T47D (cell line): ENCODE data around the gene DSCAM.
A peak's percentile ranks its signal among the peaks of the same experiment; 100 is the strongest.

Experiments used
- DNase-seq, 2 experiments: peaks; one replicate each; pipeline versions ENCODE4 v3.0.0 to v3.0.0-alpha.2; 2011 to 2012; ENCODE audit warnings: low read depth in 1 of 2, low spot score in 1 of 2
- JUND ChIP-seq: IDR thresholded peaks from 2 replicates; pipeline ENCODE4 v1.6.1; 2012; ENCODE audit warnings: low read depth
- in situ Hi-C: cut with HindIII; loops from 2 replicates; pipeline ENCODE4 v1.10.0; 2016; ENCODE audit warnings: low sequenced_read_pairs, low pct_unique_long_range_greater_than_20kb

DSCAM gene

GRCh38 chr21:40706806-40707655 lies 139.9 kb downstream of the DSCAM start:
- in situ Hi-C loops, result no loop called here
- TF ChIP-seq JUND, result no peak
- DNase-seq, result no peak

GRCh38 chr21:40706176-40706575 lies 140.8 kb downstream of the DSCAM start:
- no peak for TF ChIP-seq JUND
- no peak for DNase-seq
- in situ Hi-C loops, result no loop called here

- in situ Hi-C loops, result no loop called here
- TF ChIP-seq JUND, result no peak
- no peak for DNase-seq
These were observed 142.8 kb downstream of the DSCAM start for GRCh38 chr21:40704141-40704540.

GRCh38 chr21:40699366-40699765 lies 147.6 kb downstream of the DSCAM start:
- no peak for TF ChIP-seq JUND
- no peak for DNase-seq
- in situ Hi-C loops, result no loop called here

GRCh38 chr21:40696246-40696645 lies 150.7 kb downstream of the DSCAM start:
- no peak for DNase-seq
- TF ChIP-seq JUND, result no peak
- in situ Hi-C loops, result no loop called here

GRCh38 chr21:40689840-40690360 lies 157.1 kb downstream of the DSCAM start:
- no peak for DNase-seq
- in situ Hi-C loops, result no loop called here
- TF ChIP-seq JUND, result no peak

GRCh38 chr21:40689217-40689616 lies 157.7 kb downstream of the DSCAM start:
- in situ Hi-C loops, result no loop called here
- DNase-seq, result no peak
- TF ChIP-seq JUND, result no peak

- in situ Hi-C loops, result no loop called here
- no peak for TF ChIP-seq JUND
- no peak for DNase-seq
These were observed 158.7 kb downstream of the DSCAM start for GRCh38 chr21:40688106-40688864.

GRCh38 chr21:40687625-40688024 lies 159.3 kb downstream of the DSCAM start:
- no peak for TF ChIP-seq JUND
- in situ Hi-C loops, result no loop called here
- DNase-seq, result no peak

- no peak for TF ChIP-seq JUND
- in situ Hi-C loops, result no loop called here
- no peak for DNase-seq
These were observed 160.4 kb downstream of the DSCAM start for GRCh38 chr21:40686526-40686925.

GRCh38 chr21:40685141-40685540 lies 161.8 kb downstream of the DSCAM start:
- peak in 1 of 2 experiments; percentile 42 for DNase-seq
- in situ Hi-C loops, result no loop called here
- TF ChIP-seq JUND, result no peak

GRCh38 chr21:40684726-40685125 lies 162.2 kb downstream of the DSCAM start:
- no peak for TF ChIP-seq JUND
- in situ Hi-C loops, result no loop called here
- DNase-seq, result no peak

- in situ Hi-C loops, result no loop called here
- DNase-seq, result no peak
These were observed 163.6 kb downstream of the DSCAM start for GRCh38 chr21:40683349-40683748.

More at GRCh38 chr21:40683349-40683748, 163.6 kb downstream of the DSCAM start:
- no peak for TF ChIP-seq JUND
